Mucosa of gallbladder (tissue), 1 donor: ENCODE measurements around the gene ZNF45. TPM values are rescaled to one million over a fixed set of nuclear protein-coding genes. Genes with fewer than 3 reads are reported as not detected.
"Not testable (repeated sequence)": the region's sequence is repeated elsewhere in the genome, so short reads cannot be mapped to it uniquely, and the experiment has no call there.

Experiments
- DNase-seq: peaks from one replicate; pipeline ENCODE4 v3.0.0-alpha.2; 2020; ENCODE audit warnings: low spot score
- total RNA-seq: library from RNA; stranded (reverse); gene quantifications from one replicate; pipeline ENCODE4 v1.2.1, GENCODE V29; 2021
- donor health status: DM: no; HTN: no; CAD: no.

Gene ZNF45
- 17.6 TPM for total RNA-seq

DNA sequence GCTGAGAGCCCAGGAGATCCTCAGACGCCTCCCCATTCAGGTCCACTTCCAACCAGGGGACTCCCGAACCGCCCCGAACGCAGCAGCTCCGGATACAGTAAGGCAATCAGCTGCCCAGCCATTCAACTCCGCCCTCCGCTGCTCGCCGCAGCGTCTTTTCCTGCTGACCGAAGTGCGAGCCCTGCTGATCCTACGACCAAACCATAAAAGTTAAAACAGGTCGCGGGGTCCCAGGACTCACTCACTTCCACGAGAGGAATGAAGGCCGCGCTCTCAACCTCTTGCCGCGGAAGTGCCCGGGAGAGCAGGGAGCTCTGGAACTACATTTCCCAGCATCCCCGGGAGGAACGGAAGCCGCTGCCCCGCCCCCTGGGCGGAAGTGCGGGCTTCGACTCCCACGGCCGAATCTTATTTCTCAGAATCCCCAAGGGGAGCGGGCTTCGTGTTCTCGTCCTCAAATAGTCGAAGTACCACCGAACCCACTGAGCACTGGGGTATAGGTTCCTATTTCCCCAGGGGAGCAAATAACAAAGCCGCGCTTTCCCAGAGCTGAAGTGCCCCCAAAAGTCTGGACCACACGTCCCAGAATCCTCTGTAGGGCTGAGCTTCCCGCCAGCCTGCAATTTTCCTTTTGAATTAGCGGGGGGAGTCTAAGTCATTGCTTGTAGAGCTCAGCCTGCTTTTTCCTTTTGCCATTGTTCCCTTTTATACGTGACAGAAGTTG is at the start of gene ZNF45:
ZNF45 (minus strand) TSS at position 298 of the 724 bp plus-strand sequence. CDS start 13,097 bp downstream, outside the sequence.
- peak; percentile 92 for DNase-seq

DNA sequence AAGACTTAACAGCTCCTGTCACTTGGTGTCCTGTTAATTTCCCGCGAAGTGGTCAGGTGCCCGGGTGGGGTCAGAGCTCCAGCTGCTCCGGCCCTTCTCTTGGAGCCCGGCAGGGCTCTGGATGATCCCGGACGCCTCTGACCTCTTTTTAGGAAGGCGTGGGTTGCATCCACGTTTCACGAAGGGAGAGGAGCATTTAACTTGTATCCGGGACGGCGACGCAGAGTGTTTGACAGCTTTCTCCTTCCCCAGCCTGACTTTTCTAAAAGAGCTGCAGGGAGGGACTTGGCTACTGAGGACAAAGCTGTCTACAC is 49.6 kb upstream of the ZNF45 start:
- DNase-seq = no peak

GRCh38 chr19:43983912-43984686 is 49.0 kb upstream of the ZNF45 start, which contains the start of gene ZNF155:
Gene ZNF155 (plus strand): TSS chr19:43984188. CDS start chr19:43988544, 4,356 bp downstream.
- DNase-seq = peak; percentile 95

DNA sequence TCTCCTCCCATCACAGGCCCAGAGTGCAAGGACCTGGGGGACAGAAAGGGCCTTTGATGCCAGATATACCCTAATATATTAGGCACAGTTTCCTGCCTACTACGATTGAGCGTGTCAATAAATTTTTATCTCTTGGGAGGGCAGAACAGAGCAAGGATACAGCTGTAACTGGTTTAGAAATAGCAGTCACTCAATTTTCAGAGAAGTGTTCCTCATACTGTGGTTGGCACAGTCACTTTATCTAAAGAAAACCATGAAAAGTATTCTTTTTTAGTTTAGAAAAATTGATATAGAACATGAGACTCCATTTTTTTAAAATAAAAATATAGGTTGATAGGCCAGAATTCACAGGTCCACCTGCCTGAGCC is 48.4 kb upstream of the ZNF45 start:
- no peak for DNase-seq

DNA sequence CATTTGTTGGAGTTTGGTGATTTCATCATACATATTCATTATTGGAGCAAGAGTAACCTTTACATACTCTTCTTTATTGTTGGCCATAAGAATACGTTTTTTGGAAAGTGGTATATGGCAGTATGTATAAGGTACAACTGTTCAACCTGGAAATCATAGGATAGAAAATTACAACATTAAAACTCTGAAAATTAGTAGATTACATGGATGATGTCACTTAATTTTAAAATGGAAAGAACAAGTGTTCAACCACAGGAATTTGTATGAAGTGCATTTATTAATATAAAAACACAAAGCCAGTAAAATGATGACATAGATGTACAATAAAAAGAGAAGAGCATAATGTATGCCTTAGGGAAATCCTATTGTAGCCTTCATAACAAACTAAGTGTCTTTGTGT is 41.6 kb upstream of the ZNF45 start:
- no peak for DNase-seq

- DNase-seq = no peak
Measured at GRCh38 chr19:43966079-43966694, 31.1 kb upstream of the ZNF45 start.

DNA sequence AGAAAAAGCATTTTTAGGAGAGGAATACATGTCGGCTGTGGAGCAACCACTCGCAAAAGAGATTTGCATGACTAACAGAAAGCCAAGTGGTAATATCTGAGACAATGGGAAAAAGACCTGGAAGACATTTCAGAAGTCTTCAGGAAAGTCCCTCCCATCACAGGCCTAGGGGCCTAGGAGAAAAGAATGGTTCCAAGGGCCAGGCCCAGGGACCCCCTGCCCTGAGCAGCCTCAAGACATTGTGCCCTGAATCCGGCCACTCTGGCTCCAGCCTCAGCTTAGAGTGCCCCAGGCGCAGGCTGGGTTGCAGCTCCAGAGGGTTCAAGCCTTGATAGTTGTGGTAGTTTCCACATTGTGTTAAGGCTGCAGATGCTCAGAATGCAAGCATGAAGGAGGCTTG is 25.3 kb upstream of the ZNF45 start:
- DNase-seq = no peak

- no peak for DNase-seq
Measured at GRCh38 chr19:43957891-43958290, 22.8 kb upstream of the ZNF45 start.

GRCh38 chr19:43956827-43957226 is 21.7 kb upstream of the ZNF45 start:
- DNase-seq = no peak

- DNase-seq = peak; percentile 95
Measured at GRCh38 chr19:43950834-43951645, 16.0 kb upstream of the ZNF45 start, which contains the start of gene ZNF221. Gene ZNF221 (plus strand): TSS chr19:43951228. CDS start chr19:43962727, 11,499 bp downstream.

GRCh38 chr19:43949803-43950202 is 14.7 kb upstream of the ZNF45 start:
- DNase-seq = not testable (repeated sequence)

- DNase-seq = not testable (repeated sequence)
Measured at GRCh38 chr19:43947412-43947811, 12.3 kb upstream of the ZNF45 start.

DNA sequence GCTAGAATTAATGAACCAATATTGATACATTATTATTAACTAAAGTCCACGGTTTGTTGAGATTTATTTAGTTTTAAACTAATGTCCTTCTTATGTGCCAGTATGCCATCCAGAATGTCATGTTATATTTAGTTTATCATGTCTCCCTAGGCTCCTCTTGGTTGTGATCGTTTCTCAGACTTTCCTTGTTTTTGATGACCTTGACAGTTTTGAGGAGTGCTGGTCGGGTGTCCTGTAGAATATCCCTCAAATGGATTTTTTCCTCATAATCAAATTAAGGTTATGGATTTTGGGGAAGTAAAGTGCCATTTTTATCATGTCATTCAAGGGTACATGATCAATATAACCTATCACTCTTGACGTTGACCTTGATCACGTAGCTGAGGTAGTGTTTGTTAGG is 6.1 kb upstream of the ZNF45 start:
- no peak for DNase-seq

GRCh38 chr19:43940719-43941118 is 5.6 kb upstream of the ZNF45 start:
- DNase-seq = no peak

- DNase-seq = no peak
Measured at GRCh38 chr19:43939557-43940260, 4.6 kb upstream of the ZNF45 start.

- no peak for DNase-seq
Measured at GRCh38 chr19:43936188-43936587, 1.1 kb upstream of the ZNF45 start.

DNA sequence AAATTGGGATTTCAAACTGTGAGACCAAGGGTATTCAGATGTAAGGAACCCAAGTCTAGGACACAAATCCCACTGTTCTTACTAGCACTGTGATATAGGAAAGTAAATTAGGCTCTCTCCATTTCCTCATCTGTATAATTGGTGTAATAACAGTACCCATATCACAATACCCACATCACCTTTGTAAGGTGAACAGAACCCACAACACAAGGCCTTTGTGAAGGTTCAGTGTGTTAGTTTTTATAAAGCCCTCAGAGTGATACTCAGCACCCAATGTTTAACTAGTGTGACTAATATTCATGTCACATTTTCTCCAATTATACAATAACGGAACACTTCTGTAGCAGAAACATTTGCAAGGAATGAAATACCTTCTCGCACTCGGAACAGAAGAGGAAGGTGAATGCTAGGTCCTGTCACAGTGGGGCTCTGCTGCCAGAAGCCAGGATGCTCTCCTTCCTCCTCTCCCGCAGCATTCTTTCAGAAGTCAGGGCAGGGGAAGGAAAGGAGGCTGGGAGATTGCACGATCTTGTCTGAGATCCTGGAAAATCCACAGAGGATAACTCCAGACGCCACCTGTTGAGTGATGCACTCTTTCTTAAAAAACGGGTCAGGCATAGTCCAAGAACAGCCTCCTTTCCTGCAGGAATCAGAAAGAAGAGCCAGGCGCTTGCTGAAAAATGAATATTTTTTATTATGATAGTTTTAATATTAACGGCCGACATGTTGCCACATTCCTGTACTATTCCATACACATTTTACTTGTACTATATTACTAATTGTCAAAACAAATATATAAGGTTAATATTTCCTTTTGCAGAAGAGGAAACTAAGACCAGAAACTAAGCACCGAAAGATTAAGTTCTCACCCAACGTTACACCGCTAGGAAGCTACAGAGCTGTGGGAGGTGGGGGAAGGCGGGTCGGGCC is 762 bp downstream of the ZNF45 start:
- no peak for DNase-seq

- no peak for DNase-seq
Measured at GRCh38 chr19:43928820-43929219, 6.3 kb downstream of the ZNF45 start.

GRCh38 chr19:43923875-43924274 is 11.2 kb downstream of the ZNF45 start:
- DNase-seq = no peak

DNA sequence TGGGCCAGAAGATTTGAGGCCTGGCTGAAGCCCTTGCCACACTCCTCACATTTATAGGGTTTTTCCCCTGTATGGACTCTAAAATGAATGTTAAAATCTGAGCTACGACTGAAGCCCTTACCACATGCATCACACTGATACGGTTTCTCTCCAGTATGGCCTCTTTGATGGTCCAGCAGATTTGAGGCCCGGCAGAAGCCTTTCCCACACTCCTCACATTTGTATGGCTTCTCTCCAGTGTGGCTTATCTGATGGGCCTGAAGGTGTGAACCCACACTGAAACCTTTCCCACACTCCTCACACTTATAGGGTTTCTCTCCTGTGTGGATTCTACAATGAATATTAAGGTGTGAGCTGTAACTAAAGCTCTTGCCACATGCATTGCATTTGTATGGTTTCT is 21.0 kb downstream of the ZNF45 start:
- no peak for DNase-seq
